SH-SY5Y (cell line): ENCODE measurements around the gene ARHGAP15.

Source experiments
- GATA2 ChIP-seq: IDR thresholded peaks from 2 replicates; pipeline ENCODE4 v1.6.1; 2011; ENCODE audit warnings: mild to moderate bottlenecking, low read depth, low read length
- GATA3 ChIP-seq: IDR thresholded peaks from 2 replicates; pipeline ENCODE4 v1.6.1; 2011; ENCODE audit warnings: low read depth, mild to moderate bottlenecking, low read length, moderate library complexity

DNA sequence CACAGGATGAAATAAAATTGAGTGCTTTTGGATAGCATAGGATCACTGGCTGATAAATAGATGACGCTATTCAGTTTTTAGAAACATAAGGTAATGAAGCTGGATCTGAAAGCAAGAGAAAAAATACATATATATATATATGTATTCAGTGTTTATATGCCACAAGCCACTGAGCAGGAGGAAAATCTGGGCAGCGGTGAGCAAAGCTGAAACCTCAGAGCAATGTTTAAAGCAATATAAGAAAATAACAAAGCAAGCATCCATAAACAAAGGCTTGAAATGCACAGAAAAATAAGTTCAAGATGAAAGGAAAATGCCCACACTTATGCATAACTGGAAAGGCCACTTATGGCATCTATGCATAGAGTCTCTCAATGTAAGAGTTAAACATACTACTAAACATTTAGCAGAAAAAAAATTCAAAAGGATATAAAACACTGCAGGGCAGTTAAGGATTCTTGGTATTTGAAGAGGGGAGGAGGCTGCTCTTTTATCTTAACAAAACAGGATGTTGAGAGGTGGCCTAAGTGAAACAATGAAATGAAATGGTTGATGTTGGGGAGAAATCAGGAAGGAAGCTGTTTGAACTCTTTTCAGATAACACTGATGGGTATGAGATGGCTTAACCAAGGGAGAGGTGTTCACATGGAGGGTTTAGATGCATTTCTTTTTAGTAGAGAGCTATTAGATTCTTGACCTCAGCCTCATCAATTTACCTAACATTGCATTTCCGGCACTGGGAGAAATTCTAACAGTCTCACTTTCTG, 129.1 kb downstream of the ARHGAP15 start:
- TF ChIP-seq GATA2 (no peak), GATA3 (no peak)
